Stimulated activated naive CD8-positive, alpha-beta T cell treated with anti-CD3 and anti-CD28 coated beads, Interleukin-15, Interleukin-2, amounts not matched to agents 100 ng/mL and 50 ng/mL, for 24 hours (primary cell): ENCODE measurements around the gene GNAQ.
"Not testable (repeated sequence)": the region's sequence is repeated elsewhere in the genome, so short reads cannot be mapped to it uniquely, and the experiment has no call there.

ENCODE experiments used
- H3K27ac Mint-ChIP-seq: one replicate; pipeline ENCODE4 v1.8.0; 2021; ENCODE audit warnings: mild to moderate bottlenecking, mixed read lengths
- H3K27me3 Mint-ChIP-seq: one replicate; pipeline ENCODE4 v1.8.0; 2021; ENCODE audit warnings: mixed read lengths
- H3K36me3 Mint-ChIP-seq: one replicate; pipeline ENCODE4 v1.8.0; 2021; ENCODE audit warnings: low read depth, mixed read lengths
- H3K4me1 Mint-ChIP-seq: one replicate; pipeline ENCODE4 v1.8.0; 2021; ENCODE audit warnings: low read depth, mixed read lengths
- H3K4me3 Mint-ChIP-seq: one replicate; pipeline ENCODE4 v1.8.0; 2021; ENCODE audit warnings: mild to moderate bottlenecking, mixed read lengths
- H3K9me3 Mint-ChIP-seq: one replicate; pipeline ENCODE4 v1.8.0; 2021; ENCODE audit warnings: mixed read lengths

The GNAQ gene

DNA sequence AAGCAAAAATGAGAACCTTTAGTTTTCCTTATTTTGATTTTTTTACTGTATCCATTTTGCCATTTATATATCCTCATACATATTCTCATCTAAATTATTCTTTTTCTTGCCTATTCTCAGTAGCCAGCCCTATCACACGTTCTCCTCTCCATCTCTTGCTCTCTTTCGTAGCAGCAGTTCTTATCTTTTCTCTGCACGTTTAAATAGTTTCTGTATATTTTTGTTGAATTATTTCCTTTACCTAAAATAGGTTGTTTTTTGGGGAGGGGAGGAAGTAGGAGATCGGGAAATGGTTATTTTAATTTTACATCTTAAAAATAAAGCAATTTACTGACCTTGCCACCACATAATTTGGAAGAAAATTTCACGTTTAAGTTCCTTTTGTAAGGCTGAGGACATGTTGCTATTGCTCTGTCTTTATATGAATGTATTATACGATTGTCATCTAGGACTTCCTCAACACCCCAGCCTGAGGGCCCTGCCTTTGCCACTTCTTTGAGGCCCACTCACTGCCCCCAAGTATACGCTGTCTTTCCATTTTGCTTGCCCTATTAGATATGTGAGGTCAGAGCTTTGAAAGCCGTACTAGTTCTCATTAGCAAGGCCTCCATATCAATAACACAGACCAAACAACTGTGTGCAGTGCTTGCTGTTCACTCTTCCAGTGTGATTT is 140.3 kb downstream of the GNAQ start:
- Mint-ChIP-seq H3K9me3 (no peaks in the 10 kb centered on the region), H3K4me3 (no peak overlapping the region), H3K4me1 (peaks cover 26% of the 10 kb centered on the region), H3K27me3 (no peaks in the 10 kb centered on the region), H3K27ac (no peak overlapping the region), H3K36me3 (peaks cover 9% of the 10 kb centered on the region)

GRCh38 chr9:77887662-77888061 is 143.9 kb downstream of the GNAQ start:
- H3K27ac Mint-ChIP-seq: no peak overlapping the region
- peaks cover 9% of the 10 kb centered on the region for H3K36me3 Mint-ChIP-seq
- H3K4me1 Mint-ChIP-seq: peaks cover 36% of the 10 kb centered on the region
- H3K9me3 Mint-ChIP-seq: no peaks in the 10 kb centered on the region
- H3K4me3 Mint-ChIP-seq: no peak overlapping the region
- no peaks in the 10 kb centered on the region for H3K27me3 Mint-ChIP-seq

DNA sequence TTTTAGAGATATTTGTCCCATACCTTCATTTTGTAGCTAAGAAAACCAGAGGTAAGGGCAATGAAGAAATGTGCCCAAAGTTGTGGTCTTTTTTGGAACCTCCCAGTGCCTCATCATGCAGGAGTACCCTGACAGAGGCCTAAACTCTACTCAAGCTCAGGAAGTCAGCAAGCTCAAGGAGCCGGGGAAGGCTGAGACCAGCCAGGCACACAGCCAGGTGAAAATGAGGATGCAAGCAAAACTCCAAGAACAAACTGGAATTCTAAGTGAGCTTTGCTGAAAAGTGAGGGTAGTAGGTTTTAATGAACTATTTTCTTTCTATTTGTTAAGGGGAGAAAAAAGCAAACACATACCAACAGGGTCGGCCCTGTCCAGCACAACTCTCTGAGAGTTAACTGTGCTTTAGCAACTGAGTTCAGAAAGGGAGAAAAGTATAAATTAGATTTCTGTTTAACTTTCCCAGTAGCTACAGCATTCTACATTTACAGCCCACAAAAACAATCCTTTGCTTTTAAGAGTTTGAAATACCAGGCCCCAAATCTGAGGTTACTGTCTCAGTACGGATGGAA is 146.4 kb downstream of the GNAQ start:
- Mint-ChIP-seq H3K9me3 (no peaks in the 10 kb centered on the region), H3K4me1 (peaks cover 18% of the 10 kb centered on the region), H3K4me3 (no peak overlapping the region), H3K27ac (no peak overlapping the region), H3K27me3 (no peaks in the 10 kb centered on the region), H3K36me3 (peaks cover 5% of the 10 kb centered on the region)

- H3K27ac Mint-ChIP-seq: no peak overlapping the region
- no peaks in the 10 kb centered on the region for H3K27me3 Mint-ChIP-seq
- peaks cover 18% of the 10 kb centered on the region for H3K4me1 Mint-ChIP-seq
- no peaks in the 10 kb centered on the region for H3K36me3 Mint-ChIP-seq
- H3K9me3 Mint-ChIP-seq: no peaks in the 10 kb centered on the region
- no peak overlapping the region for H3K4me3 Mint-ChIP-seq
These were observed 147.5 kb downstream of the GNAQ start for GRCh38 chr9:77883846-77884771.

GRCh38 chr9:77883133-77883532 is 148.5 kb downstream of the GNAQ start:
- Mint-ChIP-seq H3K27ac (no peak overlapping the region), H3K4me1 (peaks cover 18% of the 10 kb centered on the region)

GRCh38 chr9:77882294-77882693 is 149.3 kb downstream of the GNAQ start:
- Mint-ChIP-seq H3K27ac (no peak overlapping the region), H3K4me3 (no peak overlapping the region), H3K4me1 (peaks cover 18% of the 10 kb centered on the region), H3K9me3 (no peaks in the 10 kb centered on the region), H3K27me3 (no peaks in the 10 kb centered on the region), H3K36me3 (peaks cover 3% of the 10 kb centered on the region)

More at GRCh38 chr9:77883133-77883532, 148.5 kb downstream of the GNAQ start:
- Mint-ChIP-seq H3K36me3 (peaks cover 3% of the 10 kb centered on the region), H3K9me3 (no peaks in the 10 kb centered on the region), H3K27me3 (no peaks in the 10 kb centered on the region), H3K4me3 (no peak overlapping the region)

DNA sequence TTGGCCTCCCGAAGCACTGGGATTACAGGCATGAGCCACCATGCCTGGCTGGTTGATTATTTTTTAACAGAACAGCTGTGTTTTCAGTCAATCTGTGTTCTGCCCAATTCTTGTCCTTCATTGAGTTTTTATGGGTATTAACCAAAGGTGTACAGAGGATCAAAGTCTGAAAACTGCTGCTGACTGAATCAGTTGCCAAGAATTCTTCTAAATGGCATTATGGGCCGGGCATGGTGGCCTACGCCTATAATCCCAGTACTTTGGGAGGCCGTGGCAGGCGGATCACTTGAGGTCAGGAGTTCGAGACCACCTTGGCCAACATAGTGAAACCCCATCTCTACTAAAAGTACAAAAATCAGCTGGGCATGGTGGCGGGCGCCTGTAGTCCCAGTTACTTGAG is 150.0 kb downstream of the GNAQ start:
- not testable (repeated sequence) for H3K4me3 Mint-ChIP-seq, H3K36me3 Mint-ChIP-seq, H3K27me3 Mint-ChIP-seq, H3K27ac Mint-ChIP-seq, H3K9me3 Mint-ChIP-seq
- peaks cover 18% of the 10 kb centered on the region for H3K4me1 Mint-ChIP-seq

DNA sequence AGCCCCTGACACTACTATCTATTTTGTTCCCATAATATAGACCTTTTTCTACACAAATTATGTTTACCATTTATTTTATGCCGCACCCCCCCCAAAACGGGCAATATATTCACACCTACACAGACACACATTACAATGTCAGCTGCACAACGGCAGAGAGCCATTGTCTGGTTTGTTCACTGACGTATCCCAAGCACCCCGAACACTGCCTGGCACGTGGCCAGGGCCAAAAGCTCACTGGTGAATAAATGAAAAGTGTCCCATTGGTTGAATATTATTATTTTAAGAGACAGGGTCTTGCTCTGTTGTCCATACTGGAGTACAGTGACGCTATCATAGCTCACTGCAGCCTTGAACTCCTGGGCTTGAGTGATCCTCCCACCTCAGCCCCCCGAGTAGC is 150.5 kb downstream of the GNAQ start:
- no peaks in the 10 kb centered on the region for H3K27me3 Mint-ChIP-seq
- H3K36me3 Mint-ChIP-seq: peaks cover 3% of the 10 kb centered on the region
- H3K27ac Mint-ChIP-seq: no peak overlapping the region
- H3K4me3 Mint-ChIP-seq: no peak overlapping the region
- H3K9me3 Mint-ChIP-seq: no peaks in the 10 kb centered on the region
- peaks cover 18% of the 10 kb centered on the region for H3K4me1 Mint-ChIP-seq

GRCh38 chr9:77879437-77879943 is 152.1 kb downstream of the GNAQ start:
- no peak overlapping the region for H3K4me3 Mint-ChIP-seq
- H3K27me3 Mint-ChIP-seq: no peaks in the 10 kb centered on the region
- H3K9me3 Mint-ChIP-seq: no peaks in the 10 kb centered on the region
- H3K27ac Mint-ChIP-seq: no peak overlapping the region
- H3K4me1 Mint-ChIP-seq: peaks cover 16% of the 10 kb centered on the region
- peaks cover 8% of the 10 kb centered on the region for H3K36me3 Mint-ChIP-seq

- H3K4me1 Mint-ChIP-seq: peaks cover 11% of the 10 kb centered on the region
- H3K36me3 Mint-ChIP-seq, H3K27me3 Mint-ChIP-seq, H3K27ac Mint-ChIP-seq, H3K9me3 Mint-ChIP-seq, H3K4me3 Mint-ChIP-seq: not testable (repeated sequence)
These were observed 152.8 kb downstream of the GNAQ start for GRCh38 chr9:77878793-77879192.

GRCh38 chr9:77877976-77878375 is 153.6 kb downstream of the GNAQ start:
- Mint-ChIP-seq H3K36me3 (peaks cover 8% of the 10 kb centered on the region), H3K27me3 (no peaks in the 10 kb centered on the region), H3K4me1 (peaks cover 3% of the 10 kb centered on the region), H3K9me3 (no peaks in the 10 kb centered on the region), H3K4me3 (no peak overlapping the region), H3K27ac (no peak overlapping the region)

DNA sequence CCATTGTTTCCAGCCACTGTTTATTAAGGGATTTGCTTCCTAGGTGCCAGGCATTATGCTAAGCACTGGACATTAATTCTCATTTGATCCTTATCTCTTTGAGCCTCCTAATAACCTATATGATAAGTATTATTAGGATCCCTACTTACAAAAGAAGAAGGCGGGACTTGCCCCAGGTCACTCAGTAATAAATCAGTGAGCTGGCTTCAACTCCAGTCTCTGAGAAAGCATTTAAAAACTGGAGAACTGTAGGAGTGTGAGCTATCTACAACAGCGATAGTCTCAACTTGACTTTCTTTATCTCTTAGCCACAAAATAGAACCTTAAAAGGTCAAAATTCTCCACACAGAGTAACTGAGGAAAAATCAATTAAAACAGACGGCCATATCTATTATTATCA is 155.0 kb downstream of the GNAQ start:
- Mint-ChIP-seq H3K36me3 (peaks cover 8% of the 10 kb centered on the region), H3K9me3 (no peaks in the 10 kb centered on the region), H3K4me3 (no peak overlapping the region), H3K4me1 (no peaks in the 10 kb centered on the region), H3K27ac (no peak overlapping the region), H3K27me3 (no peaks in the 10 kb centered on the region)

GRCh38 chr9:77876091-77876490 is 155.5 kb downstream of the GNAQ start:
- H3K9me3 Mint-ChIP-seq: no peaks in the 10 kb centered on the region
- H3K4me3 Mint-ChIP-seq: no peak overlapping the region
- H3K27ac Mint-ChIP-seq: no peak overlapping the region
- no peaks in the 10 kb centered on the region for H3K27me3 Mint-ChIP-seq
- H3K4me1 Mint-ChIP-seq: no peaks in the 10 kb centered on the region
- H3K36me3 Mint-ChIP-seq: peaks cover 8% of the 10 kb centered on the region

- Mint-ChIP-seq H3K4me1 (no peaks in the 10 kb centered on the region), H3K4me3 (no peak overlapping the region), H3K27me3 (no peaks in the 10 kb centered on the region)
These were observed 158.7 kb downstream of the GNAQ start for GRCh38 chr9:77872863-77873262.

GRCh38 chr9:77872177-77872576 is 159.4 kb downstream of the GNAQ start:
- no peak overlapping the region for H3K4me3 Mint-ChIP-seq
- no peaks in the 10 kb centered on the region for H3K4me1 Mint-ChIP-seq
- peaks cover 4% of the 10 kb centered on the region for H3K36me3 Mint-ChIP-seq
- H3K27me3 Mint-ChIP-seq: no peaks in the 10 kb centered on the region
- H3K27ac Mint-ChIP-seq: no peak overlapping the region
- H3K9me3 Mint-ChIP-seq: no peaks in the 10 kb centered on the region

More at GRCh38 chr9:77872863-77873262, 158.7 kb downstream of the GNAQ start:
- Mint-ChIP-seq H3K36me3 (peaks cover 4% of the 10 kb centered on the region), H3K9me3 (no peaks in the 10 kb centered on the region), H3K27ac (no peak overlapping the region)
